D721Med (cell line): Measurements from ENCODE around the gene FLT3.
"Not testable (repeated sequence)": the region's sequence is repeated elsewhere in the genome, so short reads cannot be mapped to it uniquely, and the experiment has no call there.

Experiments
- DNase-seq: peaks from one replicate; pipeline ENCODE4 v3.0.0; 2011; ENCODE audit warnings: low spot score; ENCODE audit not compliant: insufficient read length
- FAIRE-seq: peaks from 2 replicates; lab custom pipeline; 2011; peaks lifted over from hg19 to GRCh38; lab: Jason Lieb, UNC
- TF ChIP-seq, protein P1 (sequence below): IDR thresholded peaks from 2 replicates; pipeline ENCODE4 v1.5.1; 2012; ENCODE audit warnings: mild to moderate bottlenecking, control low read depth; ENCODE audit not compliant: insufficient read depth; ENCODE audit errors: missing control alignments

The FLT3 gene

DNA sequence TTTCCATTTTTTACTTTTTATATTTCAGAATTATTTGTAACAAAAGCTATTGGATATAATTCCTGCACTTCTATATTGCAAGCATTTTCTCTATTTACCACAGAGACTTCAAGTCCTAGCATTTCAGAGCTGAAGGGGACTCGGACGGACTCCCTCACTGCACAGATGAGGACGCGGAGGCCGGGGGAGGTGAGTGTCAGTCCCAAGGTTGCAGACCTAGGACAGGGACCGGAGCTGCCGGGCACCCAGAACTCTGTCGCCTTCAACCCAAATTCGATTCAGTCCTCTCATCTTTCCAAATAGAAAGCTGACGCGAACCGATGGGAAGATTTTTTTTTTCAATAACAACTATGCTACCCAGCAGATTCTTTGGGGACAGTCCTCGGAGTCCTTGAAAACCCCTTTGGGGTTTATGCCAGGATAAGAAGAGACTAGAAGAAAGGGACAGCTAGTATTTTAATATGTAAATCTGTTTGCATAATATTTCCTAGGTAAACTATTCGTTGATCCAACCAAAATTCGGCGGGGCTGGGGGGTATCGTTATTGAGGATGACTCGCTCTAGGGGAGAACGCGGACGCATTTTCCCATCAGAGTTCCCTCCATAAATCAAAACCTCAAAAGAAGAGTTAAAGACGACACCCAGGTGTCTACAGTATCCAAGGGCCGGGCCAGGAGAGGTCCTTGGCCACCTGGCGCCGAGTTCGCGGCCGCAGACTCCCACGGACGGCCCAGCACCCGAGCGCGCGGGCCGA is 803 bp downstream of the FLT3 start:
- FAIRE-seq: no peak
- DNase-seq: no peak
- TF ChIP-seq, protein P1, sequence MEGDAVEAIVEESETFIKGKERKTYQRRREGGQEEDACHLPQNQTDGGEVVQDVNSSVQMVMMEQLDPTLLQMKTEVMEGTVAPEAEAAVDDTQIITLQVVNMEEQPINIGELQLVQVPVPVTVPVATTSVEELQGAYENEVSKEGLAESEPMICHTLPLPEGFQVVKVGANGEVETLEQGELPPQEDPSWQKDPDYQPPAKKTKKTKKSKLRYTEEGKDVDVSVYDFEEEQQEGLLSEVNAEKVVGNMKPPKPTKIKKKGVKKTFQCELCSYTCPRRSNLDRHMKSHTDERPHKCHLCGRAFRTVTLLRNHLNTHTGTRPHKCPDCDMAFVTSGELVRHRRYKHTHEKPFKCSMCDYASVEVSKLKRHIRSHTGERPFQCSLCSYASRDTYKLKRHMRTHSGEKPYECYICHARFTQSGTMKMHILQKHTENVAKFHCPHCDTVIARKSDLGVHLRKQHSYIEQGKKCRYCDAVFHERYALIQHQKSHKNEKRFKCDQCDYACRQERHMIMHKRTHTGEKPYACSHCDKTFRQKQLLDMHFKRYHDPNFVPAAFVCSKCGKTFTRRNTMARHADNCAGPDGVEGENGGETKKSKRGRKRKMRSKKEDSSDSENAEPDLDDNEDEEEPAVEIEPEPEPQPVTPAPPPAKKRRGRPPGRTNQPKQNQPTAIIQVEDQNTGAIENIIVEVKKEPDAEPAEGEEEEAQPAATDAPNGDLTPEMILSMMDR: no peak

DNA sequence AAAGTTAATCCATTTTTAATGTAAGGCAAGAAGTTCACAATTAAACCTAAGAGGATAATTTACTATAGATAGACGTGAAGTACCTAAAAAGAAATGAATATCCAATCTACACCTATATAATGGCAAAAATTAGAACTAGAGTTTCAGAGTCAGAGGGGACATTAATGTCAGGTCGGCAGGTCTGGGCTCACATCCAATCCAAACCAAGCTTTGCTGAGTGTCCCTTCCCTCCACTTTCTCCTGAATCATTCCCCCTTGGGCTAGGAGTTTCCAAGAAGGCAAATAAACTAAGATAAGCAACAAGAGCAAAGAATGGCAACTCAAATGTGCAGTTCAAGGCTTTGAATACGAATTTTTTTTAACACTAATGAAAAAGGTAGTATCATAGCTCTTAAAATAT is 2.9 kb downstream of the FLT3 start:
- FAIRE-seq (no peak), DNase-seq (no peak)
- TF ChIP-seq, protein P1: no peak

DNA sequence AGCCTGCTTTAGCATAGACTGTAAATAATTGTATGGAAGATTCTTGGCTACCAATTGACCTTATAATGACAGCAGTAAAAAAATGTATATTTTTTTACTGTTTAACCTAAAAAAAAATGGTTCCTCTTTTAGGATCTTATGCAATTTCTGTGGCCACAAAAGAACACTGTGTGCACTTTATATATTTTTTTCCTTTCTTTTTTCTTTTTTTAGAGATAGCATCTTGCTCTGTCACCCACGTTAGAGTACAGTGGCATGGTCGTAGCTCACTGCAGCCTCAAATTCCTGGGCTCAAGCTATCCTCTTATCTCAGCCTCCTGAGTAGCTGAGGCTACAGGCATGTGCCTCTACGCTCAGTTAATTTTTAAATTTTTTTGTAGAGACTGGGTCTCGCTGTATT is 6.1 kb downstream of the FLT3 start:
- TF ChIP-seq, protein P1: no peak
- FAIRE-seq (no peak), DNase-seq (no peak)

DNA sequence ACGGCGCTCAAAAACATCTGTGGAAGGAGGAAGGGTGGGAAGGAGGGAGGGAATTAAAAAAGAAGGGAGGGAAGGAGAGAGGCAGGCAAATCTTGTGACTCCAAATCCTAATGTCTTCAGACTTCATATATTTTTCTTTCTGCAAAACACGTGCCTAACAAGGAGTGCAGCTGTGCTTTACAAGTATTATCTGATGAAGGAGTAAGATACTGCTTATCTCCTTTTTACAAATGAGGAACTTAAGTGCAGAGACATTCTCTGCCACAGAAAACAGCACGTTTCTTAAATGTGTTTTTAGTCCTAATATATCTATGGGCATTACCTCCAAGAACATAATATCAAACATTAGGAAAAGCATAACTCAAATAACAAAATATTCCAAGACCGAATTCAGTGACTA is 6.5 kb downstream of the FLT3 start:
- TF ChIP-seq, protein P1: no peak
- no peak for FAIRE-seq
- no peak for DNase-seq

DNA sequence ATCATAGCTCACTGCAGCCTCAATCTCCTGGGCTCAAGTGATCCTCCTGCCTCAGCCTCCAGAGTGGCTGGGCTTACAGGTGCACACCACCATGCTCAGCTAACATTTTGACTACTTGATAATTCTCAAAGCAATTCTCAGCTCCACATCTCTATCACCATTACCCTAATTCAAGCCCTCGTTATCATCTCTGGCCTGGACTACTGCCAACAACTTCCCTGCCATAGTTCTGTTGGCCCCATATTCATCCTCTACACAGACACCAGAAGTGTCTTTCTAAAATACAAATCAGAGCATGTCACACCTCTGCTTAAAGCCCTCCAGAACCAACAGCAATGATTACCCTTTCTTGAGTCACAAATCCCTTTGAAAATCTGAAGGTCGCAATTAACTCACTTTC is 7.9 kb downstream of the FLT3 start:
- TF ChIP-seq, protein P1: no peak
- DNase-seq (no peak), FAIRE-seq (no peak)

DNA sequence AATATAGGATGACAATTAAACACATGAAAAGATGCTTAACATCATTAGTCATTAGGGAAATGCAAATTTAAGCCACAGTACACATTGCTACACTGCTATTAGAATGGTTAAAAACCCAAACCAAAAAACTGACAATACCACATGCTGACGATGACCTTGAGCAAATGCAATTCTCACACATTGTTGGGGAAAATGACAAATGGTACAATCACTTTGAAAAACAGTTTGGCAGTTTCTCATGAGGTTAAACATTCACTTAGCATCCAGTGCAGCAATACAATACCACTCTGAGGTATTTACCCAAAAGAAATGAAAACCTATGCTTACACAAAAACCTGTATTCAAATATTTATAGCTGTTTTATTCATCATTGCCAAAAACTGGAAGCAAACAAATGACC is 11.3 kb downstream of the FLT3 start:
- FAIRE-seq: no peak
- TF ChIP-seq, protein P1: no peak
- no peak for DNase-seq

DNA sequence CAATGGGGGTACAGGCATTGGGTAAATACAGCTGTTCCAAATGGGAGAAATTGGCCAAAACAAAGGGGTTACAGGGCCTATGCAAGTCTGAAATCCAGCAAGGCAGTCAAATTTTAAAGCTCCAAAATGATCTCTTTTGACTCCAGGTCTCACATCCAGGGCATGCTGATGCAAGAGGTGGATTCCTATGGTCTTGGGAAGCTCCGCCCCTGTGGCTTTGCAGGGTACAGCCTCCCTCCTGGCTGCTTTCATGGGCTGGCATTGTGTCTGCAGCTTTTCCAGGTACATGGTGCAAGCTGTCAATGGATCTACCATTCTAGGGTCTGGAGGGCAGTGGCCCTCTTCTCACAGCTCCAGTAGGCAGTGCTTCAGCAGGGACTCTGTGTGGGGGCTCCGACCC is 22.6 kb downstream of the FLT3 start:
- not testable (repeated sequence) for FAIRE-seq, DNase-seq
